Measurements from ENCODE around the gene GLRA3. TPM values are rescaled to one million over a fixed set of nuclear protein-coding genes. Genes with fewer than 3 reads are reported as not detected.

Gene GLRA3
- total and polyA plus RNA-seq, 2 of the 8 experiments (the other 6 are each of a cell fraction or from before 2014, with no cell fraction given): 0.02 TPM; not detected in 1

- TF ChIP-seq KDM4A (IDR thresholded peaks at IDR 0.05; ENCODE audit: low read depth, low read length, severe bottlenecking): no peak
- TF ChIP-seq TAF1 (IDR thresholded peaks at IDR 0.05; ENCODE audit: low read depth, low read length): no peak
- TF ChIP-seq TCF12 (IDR thresholded peaks at IDR 0.05; ENCODE audit: low read depth, low read length): no peak
- no peak for TF ChIP-seq SIX5 (IDR thresholded peaks at IDR 0.05; ENCODE audit: low read depth, low read length)
Observed at GRCh38 chr4:174708381-174708780, 120.7 kb downstream of the GLRA3 start (continued).

Data from H1 (cell line).